Common myeloid progenitor, CD34-positive (primary cell): Measurements from ENCODE around the gene EMC7.

ENCODE experiments used
- CTCF ChIA-PET: fragments of 350-600 bp; sonication (Branson Sonifier 250); formaldehyde crosslinking; loops from one replicate; lab custom pipeline; 2021; ENCODE audit warnings: antibody characterized with exemption; lab: Charles Lee
- POLR2A ChIA-PET: fragments of 350-600 bp; sonication (Branson Sonifier 250); formaldehyde crosslinking; loops from one replicate; lab custom pipeline; 2021; ENCODE audit warnings: antibody characterized with exemption; lab: Charles Lee
- DNase-seq, 3 donors: peaks; one replicate each; pipeline versions ENCODE4 v3.0.0 to v3.0.0-alpha.2; 2013
- H3K27ac ChIP-seq, 2 experiments: 1 replicate in 1 of 2; 2 replicates in 1 of 2; pipeline ENCODE4 v1.7.0; 2013; ENCODE audit warnings: inconsistent platforms in 2 of 2, low read length in 2 of 2, mild to moderate bottlenecking in 2 of 2, low read depth in 1 of 2, moderate library complexity in 1 of 2; ENCODE audit not compliant: severe bottlenecking in 2 of 2, insufficient read depth in 1 of 2, poor library complexity in 1 of 2
- H3K27me3 ChIP-seq, 5 experiments: replicated peaks in 2 of 5; 1 replicate in 3 of 5; 2 replicates in 2 of 5; pipeline versions ENCODE4 v1.6.1 to v1.7.0; 2013; ENCODE audit warnings: low read length in 4 of 5, mild to moderate bottlenecking in 2 of 5, moderate library complexity in 2 of 5, inconsistent platforms in 1 of 5; ENCODE audit not compliant: insufficient read depth in 5 of 5, control insufficient read depth in 4 of 5
- H3K36me3 ChIP-seq, 4 experiments: 1 replicate in 2 of 4; 2 replicates in 2 of 4; pipeline versions ENCODE4 v1.6.1 to v1.7.0; 2013; ENCODE audit warnings: low read length in 3 of 4, control low read depth in 1 of 4, mild to moderate bottlenecking in 1 of 4; ENCODE audit not compliant: control insufficient read depth in 4 of 4, insufficient read depth in 4 of 4
- H3K4me1 ChIP-seq, 4 experiments: 1 replicate in 3 of 4; 2 replicates in 1 of 4; pipeline versions ENCODE4 v1.6.1 to v1.7.1; 2013; ENCODE audit warnings: low read length in 3 of 4, mild to moderate bottlenecking in 3 of 4, control low read depth in 1 of 4, inconsistent platforms in 1 of 4, moderate library complexity in 1 of 4; ENCODE audit not compliant: control insufficient read depth in 4 of 4, insufficient read depth in 4 of 4; ENCODE audit errors: control extremely low read depth in 1 of 4
- H3K4me3 ChIP-seq, 7 experiments: 1 replicate in 4 of 7; 2 replicates in 3 of 7; pipeline versions ENCODE4 v1.5.1 to v1.7.0; 2013; ENCODE audit warnings: mild to moderate bottlenecking in 7 of 7, low read length in 6 of 7, moderate library complexity in 6 of 7, inconsistent platforms in 2 of 7, low read depth in 2 of 7, control low read depth in 1 of 7; ENCODE audit not compliant: insufficient read depth in 4 of 7, control insufficient read depth in 1 of 7; ENCODE audit errors: extremely low read depth in 1 of 7
- H3K9me3 ChIP-seq, 5 experiments: 1 replicate in 4 of 5; 2 replicates in 1 of 5; pipeline versions ENCODE4 v1.6.1 to v1.7.1; 2013; ENCODE audit warnings: low read length in 4 of 5, mild to moderate bottlenecking in 2 of 5, inconsistent platforms in 1 of 5, low read depth in 1 of 5, moderate library complexity in 1 of 5; ENCODE audit not compliant: control insufficient read depth in 4 of 5, insufficient read depth in 2 of 5; ENCODE audit errors: control extremely low read depth in 1 of 5
- WGBS: methylation state at CpG from one replicate; pipeline ENCODE4 v1.1.5; 2013; ENCODE audit not compliant: insufficient coverage; 5-methylcytosine and 5-hydroxymethylcytosine counted together

Gene EMC7

GRCh38 chr15:34043813-34044212, 57.8 kb downstream of the EMC7 start:
- H3K9me3 ChIP-seq = peaks cover 0 to 6% (median 0%) of the 10 kb centered on the region in 5 experiments
- no peak overlapping the region for H3K4me3 ChIP-seq
- H3K36me3 ChIP-seq = no peaks in the 10 kb centered on the region
- POLR2A ChIA-PET = interaction anchor here (0.6 kb wide), 1 partner anchor 54 kb away, joined by 4 read pairs; no protein-coding TSS in a partner anchor
- H3K4me1 ChIP-seq = peaks cover 5 to 15% (median 13%) of the 10 kb centered on the region in 4 experiments
- no peak overlapping the region for H3K27ac ChIP-seq
- H3K27me3 ChIP-seq = no peaks in the 10 kb centered on the region
- no peak for DNase-seq
- CTCF ChIA-PET = interaction anchor here (0.9 to 1.4 kb wide), 3 partner anchors 17 to 22 kb away, joined by 3 to 6 read pairs (median 5); no protein-coding TSS in a partner anchor
- WGBS = 100% methylated on average over 1 of the region's 2 CpGs

GRCh38 chr15:34043391-34043790, 58.3 kb downstream of the EMC7 start:
- DNase-seq = no peak
- Histone ChIP-seq H3K4me1 (peaks cover 5 to 15% (median 13%) of the 10 kb centered on the region in 4 experiments), H3K27ac (no peak overlapping the region), H3K36me3 (no peaks in the 10 kb centered on the region), H3K27me3 (no peaks in the 10 kb centered on the region), H3K9me3 (peaks cover 0 to 3% (median 0%) of the 10 kb centered on the region in 5 experiments), H3K4me3 (no peak overlapping the region)
- ChIA-PET POLR2A (interaction anchor here (0.6 kb wide), 1 partner anchor 55 kb away, joined by 4 read pairs; no protein-coding TSS in a partner anchor), CTCF (interaction anchor here (0.9 to 1.4 kb wide), 3 partner anchors 17 to 22 kb away, joined by 3 to 6 read pairs (median 5); no protein-coding TSS in a partner anchor)
- no CpG with 5 or more reads among the region's 1 CpG for WGBS

GRCh38 chr15:34039790-34040113, 61.9 kb downstream of the EMC7 start:
- ChIA-PET POLR2A (no interaction called here), CTCF (interaction anchor here (0.9 to 1.6 kb wide), 2 partner anchors 21 to 23 kb away, joined by 5 to 8 read pairs; no protein-coding TSS in a partner anchor)
- no peaks in the 10 kb centered on the region for H3K27me3 ChIP-seq
- WGBS = 0% methylated on average over 1 of the region's 1 CpG
- no peaks in the 10 kb centered on the region for H3K9me3 ChIP-seq
- peak overlapping the region in 1 of 2 experiments; percentile 83 for H3K27ac ChIP-seq
- H3K36me3 ChIP-seq = no peaks in the 10 kb centered on the region
- H3K4me3 ChIP-seq = peak overlapping the region in 6 of 7 experiments; percentile 67 to 96 (median 90)
- peak; percentile 29 to 73 (median 68) for DNase-seq
- peaks cover 5 to 28% (median 20%) of the 10 kb centered on the region in 4 experiments for H3K4me1 ChIP-seq

- ChIA-PET CTCF (interaction anchor here (0.9 kb wide), 1 partner anchor 24 kb away, joined by 5 read pairs; no protein-coding TSS in a partner anchor), POLR2A (no interaction called here)
- Histone ChIP-seq H3K9me3 (no peaks in the 10 kb centered on the region), H3K4me1 (peaks cover 5 to 28% (median 20%) of the 10 kb centered on the region in 4 experiments), H3K27ac (peak within 1 kb of the TSS; percentile 50 to 83), H3K36me3 (no peaks in the 10 kb centered on the region), H3K27me3 (no peaks in the 10 kb centered on the region), H3K4me3 (peak within 1 kb of the TSS; percentile 67 to 96 (median 89))
- under 1% methylated on average over 56 of the region's 82 CpGs for WGBS
- peak; percentile 45 to 82 (median 73) for DNase-seq
Measured at GRCh38 chr15:34038871-34039789, 62.5 kb downstream of the EMC7 start, which contains the start of gene AVEN. TSS of gene AVEN (minus strand) at chr15:34039204. CDS start at chr15:34039046, 158 bp downstream.

- Histone ChIP-seq H3K9me3 (no peaks in the 10 kb centered on the region), H3K27ac (peak overlapping the region in 1 of 2 experiments; percentile 83), H3K4me3 (peak overlapping the region; percentile 67 to 96 (median 89)), H3K27me3 (no peaks in the 10 kb centered on the region), H3K36me3 (no peaks in the 10 kb centered on the region), H3K4me1 (peaks cover 5 to 28% (median 20%) of the 10 kb centered on the region in 4 experiments)
- ChIA-PET POLR2A (no interaction called here), CTCF (no interaction called here)
- under 1% methylated on average over 46 of the region's 70 CpGs for WGBS
- peak; percentile 67 to 93 (median 86) for DNase-seq
Measured at GRCh38 chr15:34038023-34038870, 63.4 kb downstream of the EMC7 start.
